SK-N-SH (cell line): ENCODE measurements around the gene ZNF609. TPM values are rescaled to one million over a fixed set of nuclear protein-coding genes. Genes with fewer than 3 reads are reported as not detected.

Source experiments
- CTCF ChIA-PET: fragments of 300-600, 350-600 bp; formaldehyde crosslinking; extraction: SDS; loops from one replicate; lab custom pipeline; 2021; lab: Yijun Ruan, JAX
- POLR2A ChIA-PET: fragments of 350-600 bp; sonication (Branson Sonifier 250); formaldehyde crosslinking; extraction: SDS; loops from one replicate; lab custom pipeline; 2020; ENCODE audit warnings: antibody characterized with exemption, inconsistent platforms; lab: Yijun Ruan, JAX
- DNase-seq: peaks from one replicate; pipeline ENCODE4 v3.0.0; 2012
- H2AFZ ChIP-seq: fragments of 200-600 bp; sonication (generic); 2 replicates; pipeline ENCODE4 v1.8.1; 2016; ENCODE audit warnings: antibody characterized with exemption, mild to moderate bottlenecking, low read depth
- H3F3A ChIP-seq: fragments of 200-600 bp; sonication (generic); replicated peaks from 2 replicates; pipeline ENCODE3; 2016; ENCODE audit warnings: antibody characterized with exemption, mild to moderate bottlenecking; ENCODE audit not compliant: insufficient read depth
- H3K27ac ChIP-seq, 2 experiments: fragments of 200-500 bp in 1 of 2; fragments of 200-600 bp in 1 of 2; sonication (Bioruptor generic) in 1 of 2; sonication (generic), shearing (Covaris generic) in 1 of 2; 2 replicates each; pipeline versions ENCODE4 v1.5.1 to v1.6.1; 2014 to 2016; ENCODE audit warnings: low read depth in 2 of 2, inconsistent platforms in 1 of 2, low read length in 1 of 2, mild to moderate bottlenecking in 1 of 2, mixed read lengths in 1 of 2
- H3K27me3 ChIP-seq: fragments of 200-600 bp; sonication (generic), shearing (Covaris generic); 2 replicates; pipeline ENCODE4 v1.6.1; 2016; ENCODE audit warnings: mixed run types; ENCODE audit not compliant: insufficient read depth
- H3K36me3 ChIP-seq, 2 experiments: fragments of 200-500 bp in 1 of 2; fragments of 200-600 bp in 1 of 2; sonication (Bioruptor generic) in 1 of 2; sonication (generic) in 1 of 2; replicated peaks in 1 of 2; 2 replicates each; pipeline versions ENCODE3 to v1.5.1; 2014 to 2016; ENCODE audit warnings: low read length in 1 of 2, mild to moderate bottlenecking in 1 of 2; ENCODE audit not compliant: insufficient read depth in 2 of 2, control insufficient read depth in 1 of 2
- H3K4me1 ChIP-seq, 2 experiments: fragments of 200-500 bp in 1 of 2; fragments of 200-600 bp in 1 of 2; sonication (Bioruptor generic) in 1 of 2; sonication (generic), shearing (Covaris generic) in 1 of 2; 2 replicates each; pipeline versions ENCODE4 v1.5.1 to v1.6.1; 2014 to 2016; ENCODE audit warnings: low read depth in 1 of 2, low read length in 1 of 2, mixed run types in 1 of 2; ENCODE audit not compliant: insufficient read depth in 2 of 2, control insufficient read depth in 1 of 2
- H3K4me2 ChIP-seq: fragments of 200-600 bp; sonication (generic), shearing (Covaris generic); 2 replicates; pipeline ENCODE4 v1.6.1; 2017; ENCODE audit warnings: mixed run types
- H3K4me3 ChIP-seq, 2 experiments: fragments of 200-500 bp in 1 of 2; fragments of 200-600 bp in 1 of 2; sonication (Bioruptor generic) in 1 of 2; sonication (generic), shearing (Covaris generic) in 1 of 2; 2 replicates each; pipeline versions ENCODE4 v1.5.1 to v1.8.1; 2014 to 2016; ENCODE audit warnings: low read depth in 2 of 2, inconsistent platforms in 1 of 2, low read length in 1 of 2, mild to moderate bottlenecking in 1 of 2, mixed read lengths in 1 of 2, moderate library complexity in 1 of 2
- H3K79me2 ChIP-seq: fragments of 200-600 bp; sonication (generic); 2 replicates; pipeline ENCODE4 v1.8.1; 2017; ENCODE audit warnings: mild to moderate bottlenecking; ENCODE audit not compliant: insufficient read depth
- H3K9ac ChIP-seq: fragments of 200-600 bp; sonication (generic); 2 replicates; pipeline ENCODE4 v1.6.1; 2017; ENCODE audit warnings: mixed run types
- H3K9me2 ChIP-seq: fragments of 200-600 bp; sonication (generic); 2 replicates; pipeline ENCODE4 v1.6.1; 2017; ENCODE audit warnings: mixed run types
- H3K9me3 ChIP-seq: fragments of 200-600 bp; sonication (generic); 2 replicates; pipeline ENCODE4 v1.6.1; 2017; ENCODE audit warnings: mixed run types, mild to moderate bottlenecking, moderate library complexity
- H4K20me1 ChIP-seq: fragments of 200-600 bp; sonication (generic); 2 replicates; pipeline ENCODE4 v1.6.1; 2017; ENCODE audit warnings: mild to moderate bottlenecking, mixed run types; ENCODE audit not compliant: insufficient read depth
- CHD2 ChIP-seq: fragments of 150-350 bp; IDR thresholded peaks from 2 replicates; pipeline ENCODE4 v1.6.1; 2018; ENCODE audit warnings: low read length; ENCODE audit not compliant: partially characterized antibody
- ELF1 ChIP-seq: IDR thresholded peaks from 2 replicates; pipeline ENCODE4 v1.4.0; 2012
- EZH2phosphoT487 ChIP-seq: fragments of 200-600 bp; sonication (generic); IDR thresholded peaks from 2 replicates; pipeline ENCODE4 v1.6.1; 2017; ENCODE audit warnings: low read depth, mixed run types, mild to moderate bottlenecking, antibody characterized with exemption, moderate library complexity, borderline replicate concordance
- FOSL2 ChIP-seq: IDR thresholded peaks from 2 replicates; pipeline ENCODE4 v1.4.0; 2012; ENCODE audit warnings: low read depth, mild to moderate bottlenecking, moderate library complexity, borderline replicate concordance
- GATA2 ChIP-seq: sonication (generic); formaldehyde crosslinking; IDR thresholded peaks from 2 replicates; pipeline ENCODE4 v1.5.0; 2020; ENCODE audit warnings: mild to moderate bottlenecking, missing genetic modification reagents
- IRF3 ChIP-seq: fragments of 150-350 bp; IDR thresholded peaks from 2 replicates; pipeline ENCODE4 v1.6.1; 2016; ENCODE audit warnings: mild to moderate bottlenecking, low read depth, low read length
- MXI1 ChIP-seq: IDR thresholded peaks from 2 replicates; pipeline ENCODE4 v1.6.1; 2012; ENCODE audit warnings: mild to moderate bottlenecking, low read depth, low read length, improper control_type of control experiment
- NFIC ChIP-seq: IDR thresholded peaks from 2 replicates; pipeline ENCODE4 v1.4.0; 2012; ENCODE audit warnings: borderline replicate concordance
- RAD21 ChIP-seq: IDR thresholded peaks from 2 replicates; pipeline ENCODE4 v1.6.1; 2012; ENCODE audit warnings: mild to moderate bottlenecking, low read length
- RCOR1 ChIP-seq: fragments of 150-350 bp; IDR thresholded peaks from 2 replicates; pipeline ENCODE4 v1.6.1; 2017; ENCODE audit warnings: antibody characterized with exemption, low read length
- REST ChIP-seq: IDR thresholded peaks from 2 replicates; pipeline ENCODE4 v1.6.1; 2012; ENCODE audit warnings: mild to moderate bottlenecking, low read depth, low read length, moderate library complexity
- USF2 ChIP-seq: fragments of 150-350 bp; IDR thresholded peaks from 2 replicates; pipeline ENCODE4 v1.6.1; 2017; ENCODE audit warnings: antibody characterized with exemption, low read length, low read depth, borderline replicate concordance
- WGBS: methylation state at CpG from one replicate; pipeline ENCODE4 v1.1.6; 2017; ENCODE audit warnings: low lambda C conversion rate; 5-methylcytosine and 5-hydroxymethylcytosine counted together
- polyA plus RNA-seq, 3 experiments: library from polyadenylated mRNA; depleted of rRNA; stranded (reverse); fragments of >200 nt; gene quantifications; 2 replicates each; pipeline ENCODE4 v1.2.3, GENCODE V29; 2012

ZNF609 gene
- polyA plus RNA-seq, 1 of the 3 experiments (the other 2 are of a cell fraction) = 12.6 TPM

GRCh38 chr15:64624242-64624641 is 163.9 kb downstream of the ZNF609 start:
- no peak overlapping the region for H2AFZ ChIP-seq
- no peak overlapping the region for H3K4me3 ChIP-seq
- WGBS = 54% methylated on average over 2 of the region's 2 CpGs
- no peak overlapping the region for H3K4me2 ChIP-seq
- H3K27ac ChIP-seq = peak overlapping the region in 1 of 2 experiments; percentile 24; a peak in 2 of 4 replicates
- peaks cover 3 to 6% of the 10 kb centered on the region in 2 experiments for H3K36me3 ChIP-seq
- peaks cover 31% of the 10 kb centered on the region for H3F3A ChIP-seq
- no peaks in the 10 kb centered on the region for H3K9me3 ChIP-seq
- no peaks in the 10 kb centered on the region for H3K27me3 ChIP-seq
- DNase-seq = no peak
- ChIA-PET POLR2A (no interaction called here), CTCF (no interaction called here)
- H4K20me1 ChIP-seq = peaks cover 36% of the 10 kb centered on the region
- H3K79me2 ChIP-seq = peaks cover 66% of the 10 kb centered on the region; the same call in 1 of the 2 replicates
- TF ChIP-seq EZH2phosphoT487 = no peak
- no peak for TF ChIP-seq RAD21
- no peak for TF ChIP-seq REST
- TF ChIP-seq RCOR1 = no peak
- TF ChIP-seq FOSL2 = no peak
- no peak for TF ChIP-seq NFIC
- TF ChIP-seq ELF1 = no peak
- no peak for TF ChIP-seq USF2
- TF ChIP-seq CHD2 = no peak
- no peak for TF ChIP-seq MXI1
- no peak for TF ChIP-seq GATA2 (CRISPR knock-in tag)
- no peak for TF ChIP-seq IRF3
- H3K4me1 ChIP-seq = peaks cover 14 to 33% of the 10 kb centered on the region in 2 experiments
- no peak overlapping the region for H3K9ac ChIP-seq
- H3K9me2 ChIP-seq = no peaks in the 10 kb centered on the region
